Measurements from ENCODE around the gene DCTN1. TPM values are rescaled to one million over a fixed set of nuclear protein-coding genes. Genes with fewer than 3 reads are reported as not detected.

DCTN1 gene
- total RNA-seq, 4 donors from 2014 or later, result 136 to 188 (median 162) TPM

DNA sequence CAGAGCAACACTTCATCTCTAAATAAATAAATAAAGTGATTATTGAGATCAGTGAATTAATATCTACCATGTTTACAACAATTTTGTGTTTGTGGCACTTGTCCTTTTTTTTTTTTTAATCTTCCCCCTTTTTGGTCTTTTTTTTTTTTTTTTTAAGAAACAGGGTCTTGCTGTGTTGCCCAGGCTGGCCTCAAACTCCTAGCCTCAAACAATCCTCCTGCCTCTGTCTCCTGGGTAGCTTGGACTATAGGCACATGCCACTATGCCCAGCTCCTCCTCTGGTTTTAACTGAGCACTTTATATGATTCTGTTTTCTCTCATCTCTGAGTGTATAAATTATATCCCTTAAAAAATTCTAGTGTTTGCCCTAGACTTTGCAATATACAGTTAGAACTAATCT is 67.2 kb downstream of the DCTN1 start:
- intact Hi-C loops (cut with DNase I), result no loop called here
- no peak for DNase-seq (ENCODE audit: extremely low spot score)
- Histone ChIP-seq H3K4me3 (no peak overlapping the region), H3K36me3 (peaks cover 0 to 29% (median 9%) of the 10 kb centered on the region in 4 donors), H3K27me3 (no peaks in the 10 kb centered on the region), H3K9me3 (no peaks in the 10 kb centered on the region), H3K27ac (replicated peaks in 1 of 4) (no peak overlapping the region), H3K4me1 (no peaks in the 10 kb centered on the region)
- TF ChIP-seq POLR2A (IDR thresholded peaks at IDR 0.05; ENCODE audit: low read depth) (no peak), EP300 (IDR thresholded peaks at IDR 0.05) (no peak), POLR2AphosphoS5 (IDR thresholded peaks at IDR 0.05) (no peak)
- TF ChIP-seq, protein P1, sequence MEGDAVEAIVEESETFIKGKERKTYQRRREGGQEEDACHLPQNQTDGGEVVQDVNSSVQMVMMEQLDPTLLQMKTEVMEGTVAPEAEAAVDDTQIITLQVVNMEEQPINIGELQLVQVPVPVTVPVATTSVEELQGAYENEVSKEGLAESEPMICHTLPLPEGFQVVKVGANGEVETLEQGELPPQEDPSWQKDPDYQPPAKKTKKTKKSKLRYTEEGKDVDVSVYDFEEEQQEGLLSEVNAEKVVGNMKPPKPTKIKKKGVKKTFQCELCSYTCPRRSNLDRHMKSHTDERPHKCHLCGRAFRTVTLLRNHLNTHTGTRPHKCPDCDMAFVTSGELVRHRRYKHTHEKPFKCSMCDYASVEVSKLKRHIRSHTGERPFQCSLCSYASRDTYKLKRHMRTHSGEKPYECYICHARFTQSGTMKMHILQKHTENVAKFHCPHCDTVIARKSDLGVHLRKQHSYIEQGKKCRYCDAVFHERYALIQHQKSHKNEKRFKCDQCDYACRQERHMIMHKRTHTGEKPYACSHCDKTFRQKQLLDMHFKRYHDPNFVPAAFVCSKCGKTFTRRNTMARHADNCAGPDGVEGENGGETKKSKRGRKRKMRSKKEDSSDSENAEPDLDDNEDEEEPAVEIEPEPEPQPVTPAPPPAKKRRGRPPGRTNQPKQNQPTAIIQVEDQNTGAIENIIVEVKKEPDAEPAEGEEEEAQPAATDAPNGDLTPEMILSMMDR (IDR thresholded peaks at IDR 0.05), result no peak

Small RNA genes lying within 50 kb of the gene (small RNA-seq; reads per million reads assigned to genes)
- 0 reads per million in 3 donors for gene RNU6-542P
- 0 reads per million in 3 donors for gene TAF13P2

Other genes starting within 250 kb of the DCTN1 start
- gene BOLA3, start 232.4 kb downstream of the DCTN1 start, total RNA-seq, result 10 to 100 TPM; 29.4 to 46.9 (median 42.8) TPM
- 100 to 1,000 TPM; 102 to 129 (median 106) TPM for gene MOB1A, start 201.4 kb downstream of the DCTN1 start, total RNA-seq
- gene MTHFD2, start 181.7 kb downstream of the DCTN1 start, total RNA-seq, result 10 to 100 TPM; 22.0 to 80.8 (median 43.5) TPM
- gene SLC4A5, start 36.9 kb downstream of the DCTN1 start, total RNA-seq, result 1 to 10 TPM in 3 of 4 donors, under 1 TPM in 1; 0.50 to 1.8 (median 1.4) TPM
- gene C2orf81, start 41.3 kb upstream of the DCTN1 start, total RNA-seq, result 1 to 10 TPM in 3 of 4 donors, under 1 TPM in 1; 0.66 to 4.6 (median 3.2) TPM
- gene WDR54, start 41.4 kb upstream of the DCTN1 start, total RNA-seq, result 10 to 100 TPM in 2 of 4 donors, 1 to 10 TPM in 2; 7.6 to 14.6 (median 11.9) TPM
- gene RTKN, start 61.6 kb upstream of the DCTN1 start, total RNA-seq, result 10 to 100 TPM in 2 of 4 donors, 1 to 10 TPM in 2; 8.4 to 14.1 (median 11.3) TPM
- 10 to 100 TPM in 3 of 4 donors, 1 to 10 TPM in 1; 8.7 to 16.6 (median 10.6) TPM for gene INO80B, start 74.8 kb upstream of the DCTN1 start, total RNA-seq
- 10 to 100 TPM; 40.0 to 56.4 (median 47.2) TPM for gene WBP1, start 78.1 kb upstream of the DCTN1 start, total RNA-seq
- 10 to 100 TPM; 20.8 to 38.7 (median 28.3) TPM for gene MOGS, start 85.1 kb upstream of the DCTN1 start, total RNA-seq
- 10 to 100 TPM; 15.4 to 40.4 (median 38.8) TPM for gene MRPL53, start 92.4 kb upstream of the DCTN1 start, total RNA-seq
- gene CCDC142, start 102.7 kb upstream of the DCTN1 start, total RNA-seq, result 10 to 100 TPM in 3 of 4 donors, 1 to 10 TPM in 1; 9.6 to 27.8 (median 19.2) TPM
- gene TTC31, start 102.8 kb upstream of the DCTN1 start, total RNA-seq, result 10 to 100 TPM; 17.4 to 23.0 (median 20.6) TPM
- 1 to 10 TPM in 1 of 4 donors, under 1 TPM in 3; 0.32 to 1.7 (median 0.84) TPM for gene LBX2, start 119.3 kb upstream of the DCTN1 start, total RNA-seq
- 10 to 100 TPM; 11.3 to 14.1 (median 12.7) TPM for gene PCGF1, start 127.4 kb upstream of the DCTN1 start, total RNA-seq
- gene TLX2, start 134.1 kb upstream of the DCTN1 start, total RNA-seq, result under 1 TPM in 3 of 4 donors, not detected in 1; 0.42 to 0.99 (median 0.84) TPM
- gene DQX1, start 145.9 kb upstream of the DCTN1 start, total RNA-seq, result not detected
- gene AUP1, start 149.4 kb upstream of the DCTN1 start, total RNA-seq, result 10 to 100 TPM; 83.6 to 95.1 (median 89.6) TPM
- gene HTRA2, start 149.6 kb upstream of the DCTN1 start, total RNA-seq, result 10 to 100 TPM; 29.7 to 37.9 (median 31.9) TPM
- 1 to 10 TPM; 7.1 to 8.6 (median 7.7) TPM for gene LOXL3, start 173.6 kb upstream of the DCTN1 start, total RNA-seq
- gene DOK1, start 174.4 kb upstream of the DCTN1 start, total RNA-seq, result 10 to 100 TPM; 11.9 to 26.5 (median 19.3) TPM

Data from esophagus muscularis mucosa (tissue), 4 donors.